Measurements from ENCODE around the gene SNRK. TPM values are rescaled to one million over a fixed set of nuclear protein-coding genes. Genes with fewer than 3 reads are reported as not detected.

SNRK gene
- total RNA-seq, 1 experiment from 2014 or later: 11.8 TPM

- CTCF ChIA-PET: no interaction called here
- Mint-ChIP-seq H3K27me3 (ENCODE audit: low read depth) (no peaks in the 10 kb centered on the region), H3K4me1 (no peaks in the 10 kb centered on the region; the same call in 1 of the 2 replicates), H3K27ac (no peak overlapping the region), H3K4me3 (no peak overlapping the region), H3K9me3 (peaks cover 17% of the 10 kb centered on the region), H3K36me3 (peaks cover 22% of the 10 kb centered on the region)
- POLR2A ChIA-PET: no interaction called here
- DNase-seq (ENCODE audit: low spot score) (no peak), ATAC-seq (no peak)
- TF ChIP-seq, protein P1, sequence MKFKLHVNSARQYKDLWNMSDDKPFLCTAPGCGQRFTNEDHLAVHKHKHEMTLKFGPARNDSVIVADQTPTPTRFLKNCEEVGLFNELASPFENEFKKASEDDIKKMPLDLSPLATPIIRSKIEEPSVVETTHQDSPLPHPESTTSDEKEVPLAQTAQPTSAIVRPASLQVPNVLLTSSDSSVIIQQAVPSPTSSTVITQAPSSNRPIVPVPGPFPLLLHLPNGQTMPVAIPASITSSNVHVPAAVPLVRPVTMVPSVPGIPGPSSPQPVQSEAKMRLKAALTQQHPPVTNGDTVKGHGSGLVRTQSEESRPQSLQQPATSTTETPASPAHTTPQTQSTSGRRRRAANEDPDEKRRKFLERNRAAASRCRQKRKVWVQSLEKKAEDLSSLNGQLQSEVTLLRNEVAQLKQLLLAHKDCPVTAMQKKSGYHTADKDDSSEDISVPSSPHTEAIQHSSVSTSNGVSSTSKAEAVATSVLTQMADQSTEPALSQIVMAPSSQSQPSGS (CRISPR knock-in tag; IDR thresholded peaks at IDR 0.05; ENCODE audit: borderline replicate concordance, low read depth): no peak
- TF ChIP-seq PREB (CRISPR knock-in tag; IDR thresholded peaks at IDR 0.05; ENCODE audit: borderline replicate concordance) (no peak), NR1H2 (CRISPR knock-in tag; IDR thresholded peaks at IDR 0.05) (no peak), RORB (CRISPR knock-in tag; IDR thresholded peaks at IDR 0.05) (no peak), PRRX2 (CRISPR knock-in tag; IDR thresholded peaks at IDR 0.05) (no peak), ZBTB21 (CRISPR knock-in tag; IDR thresholded peaks at IDR 0.05; ENCODE audit: borderline replicate concordance) (no peak), ZNF121 (CRISPR knock-in tag; IDR thresholded peaks at IDR 0.05) (no peak), CREB1 (CRISPR knock-in tag; IDR thresholded peaks at IDR 0.05) (no peak)
- TF ChIP-seq, protein P2, sequence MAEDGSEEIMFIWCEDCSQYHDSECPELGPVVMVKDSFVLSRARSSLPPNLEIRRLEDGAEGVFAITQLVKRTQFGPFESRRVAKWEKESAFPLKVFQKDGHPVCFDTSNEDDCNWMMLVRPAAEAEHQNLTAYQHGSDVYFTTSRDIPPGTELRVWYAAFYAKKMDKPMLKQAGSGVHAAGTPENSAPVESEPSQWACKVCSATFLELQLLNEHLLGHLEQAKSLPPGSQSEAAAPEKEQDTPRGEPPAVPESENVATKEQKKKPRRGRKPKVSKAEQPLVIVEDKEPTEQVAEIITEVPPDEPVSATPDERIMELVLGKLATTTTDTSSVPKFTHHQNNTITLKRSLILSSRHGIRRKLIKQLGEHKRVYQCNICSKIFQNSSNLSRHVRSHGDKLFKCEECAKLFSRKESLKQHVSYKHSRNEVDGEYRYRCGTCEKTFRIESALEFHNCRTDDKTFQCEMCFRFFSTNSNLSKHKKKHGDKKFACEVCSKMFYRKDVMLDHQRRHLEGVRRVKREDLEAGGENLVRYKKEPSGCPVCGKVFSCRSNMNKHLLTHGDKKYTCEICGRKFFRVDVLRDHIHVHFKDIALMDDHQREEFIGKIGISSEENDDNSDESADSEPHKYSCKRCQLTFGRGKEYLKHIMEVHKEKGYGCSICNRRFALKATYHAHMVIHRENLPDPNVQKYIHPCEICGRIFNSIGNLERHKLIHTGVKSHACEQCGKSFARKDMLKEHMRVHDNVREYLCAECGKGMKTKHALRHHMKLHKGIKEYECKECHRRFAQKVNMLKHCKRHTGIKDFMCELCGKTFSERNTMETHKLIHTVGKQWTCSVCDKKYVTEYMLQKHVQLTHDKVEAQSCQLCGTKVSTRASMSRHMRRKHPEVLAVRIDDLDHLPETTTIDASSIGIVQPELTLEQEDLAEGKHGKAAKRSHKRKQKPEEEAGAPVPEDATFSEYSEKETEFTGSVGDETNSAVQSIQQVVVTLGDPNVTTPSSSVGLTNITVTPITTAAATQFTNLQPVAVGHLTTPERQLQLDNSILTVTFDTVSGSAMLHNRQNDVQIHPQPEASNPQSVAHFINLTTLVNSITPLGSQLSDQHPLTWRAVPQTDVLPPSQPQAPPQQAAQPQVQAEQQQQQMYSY (CRISPR knock-in tag; IDR thresholded peaks at IDR 0.05): no peak
Measured at GRCh38 chr3:43330981-43331380, 44.6 kb downstream of the SNRK start.

DNA sequence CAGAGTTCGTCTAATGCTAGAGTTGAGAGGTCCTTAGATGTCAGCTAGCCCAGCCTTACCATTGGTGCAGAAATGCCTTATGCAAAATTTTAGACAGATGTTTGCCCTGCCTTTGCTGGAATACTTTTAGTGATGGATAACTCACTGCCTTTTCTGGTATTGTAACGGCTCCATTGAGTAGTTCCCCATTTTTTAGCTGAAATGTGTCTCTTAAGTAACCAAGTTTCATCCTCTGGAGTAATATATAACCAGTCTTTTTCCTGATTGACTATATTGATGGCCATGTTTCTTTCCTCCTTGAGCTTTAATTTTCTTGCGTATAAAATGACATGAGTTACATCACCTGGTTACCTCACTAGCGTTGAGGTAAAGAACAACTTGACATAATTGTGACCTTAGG lies 45.0 kb downstream of the SNRK start:
- ChIA-PET CTCF (no interaction called here), POLR2A (no interaction called here)
- no peak for DNase-seq (ENCODE audit: low spot score)
- Mint-ChIP-seq H3K4me3 (no peak overlapping the region), H3K27me3 (ENCODE audit: low read depth) (no peaks in the 10 kb centered on the region), H3K4me1 (no peaks in the 10 kb centered on the region; the same call in 1 of the 2 replicates), H3K27ac (no peak overlapping the region), H3K9me3 (peaks cover 21% of the 10 kb centered on the region), H3K36me3 (peaks cover 26% of the 10 kb centered on the region)
- TF ChIP-seq SMAD3 (CRISPR knock-in tag; IDR thresholded peaks at IDR 0.05; ENCODE audit: borderline replicate concordance): no peak
- TF ChIP-seq, protein P3, sequence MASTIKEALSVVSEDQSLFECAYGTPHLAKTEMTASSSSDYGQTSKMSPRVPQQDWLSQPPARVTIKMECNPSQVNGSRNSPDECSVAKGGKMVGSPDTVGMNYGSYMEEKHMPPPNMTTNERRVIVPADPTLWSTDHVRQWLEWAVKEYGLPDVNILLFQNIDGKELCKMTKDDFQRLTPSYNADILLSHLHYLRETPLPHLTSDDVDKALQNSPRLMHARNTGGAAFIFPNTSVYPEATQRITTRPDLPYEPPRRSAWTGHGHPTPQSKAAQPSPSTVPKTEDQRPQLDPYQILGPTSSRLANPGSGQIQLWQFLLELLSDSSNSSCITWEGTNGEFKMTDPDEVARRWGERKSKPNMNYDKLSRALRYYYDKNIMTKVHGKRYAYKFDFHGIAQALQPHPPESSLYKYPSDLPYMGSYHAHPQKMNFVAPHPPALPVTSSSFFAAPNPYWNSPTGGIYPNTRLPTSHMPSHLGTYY (CRISPR knock-in tag; IDR thresholded peaks at IDR 0.05): no peak
- ATAC-seq: no peak

DNA sequence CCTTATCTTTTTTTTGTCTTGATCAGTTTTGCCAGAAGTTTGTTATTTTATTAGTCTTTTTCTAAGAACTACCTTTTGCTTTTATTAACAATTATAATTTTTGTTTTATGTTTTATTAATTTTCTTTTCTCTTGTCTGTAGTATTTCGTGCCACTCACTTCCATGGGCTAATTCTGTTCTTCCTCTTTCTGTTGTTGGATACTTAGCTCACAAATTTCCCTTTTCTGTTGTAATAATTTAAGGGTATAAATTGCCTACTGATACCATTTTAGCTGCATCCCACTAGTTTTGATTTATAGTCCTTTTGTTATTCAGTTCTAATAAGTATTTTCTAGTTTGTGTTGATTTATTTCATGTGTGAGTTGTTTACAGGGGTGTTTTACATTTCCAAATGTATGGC lies 48.6 kb downstream of the SNRK start:
- no peak overlapping the region for H3K27ac Mint-ChIP-seq
- DNase-seq (ENCODE audit: low spot score) (no peak), ATAC-seq (no peak)
- ChIA-PET POLR2A (no interaction called here), CTCF (no interaction called here)
- peaks cover 54% of the 10 kb centered on the region for H3K36me3 Mint-ChIP-seq
- peaks cover 38% of the 10 kb centered on the region for H3K9me3 Mint-ChIP-seq
- H3K27me3 Mint-ChIP-seq (ENCODE audit: low read depth): no peaks in the 10 kb centered on the region
- no peak overlapping the region for H3K4me3 Mint-ChIP-seq
- no peaks in the 10 kb centered on the region; the same call in 1 of the 2 replicates for H3K4me1 Mint-ChIP-seq
- TF ChIP-seq, protein P4, sequence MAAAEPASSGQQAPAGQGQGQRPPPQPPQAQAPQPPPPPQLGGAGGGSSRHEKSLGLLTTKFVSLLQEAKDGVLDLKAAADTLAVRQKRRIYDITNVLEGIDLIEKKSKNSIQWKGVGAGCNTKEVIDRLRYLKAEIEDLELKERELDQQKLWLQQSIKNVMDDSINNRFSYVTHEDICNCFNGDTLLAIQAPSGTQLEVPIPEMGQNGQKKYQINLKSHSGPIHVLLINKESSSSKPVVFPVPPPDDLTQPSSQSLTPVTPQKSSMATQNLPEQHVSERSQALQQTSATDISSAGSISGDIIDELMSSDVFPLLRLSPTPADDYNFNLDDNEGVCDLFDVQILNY (CRISPR knock-in tag; IDR thresholded peaks at IDR 0.05): no peak
- TF ChIP-seq, protein P5, sequence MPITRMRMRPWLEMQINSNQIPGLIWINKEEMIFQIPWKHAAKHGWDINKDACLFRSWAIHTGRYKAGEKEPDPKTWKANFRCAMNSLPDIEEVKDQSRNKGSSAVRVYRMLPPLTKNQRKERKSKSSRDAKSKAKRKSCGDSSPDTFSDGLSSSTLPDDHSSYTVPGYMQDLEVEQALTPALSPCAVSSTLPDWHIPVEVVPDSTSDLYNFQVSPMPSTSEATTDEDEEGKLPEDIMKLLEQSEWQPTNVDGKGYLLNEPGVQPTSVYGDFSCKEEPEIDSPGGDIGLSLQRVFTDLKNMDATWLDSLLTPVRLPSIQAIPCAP (CRISPR knock-in tag; IDR thresholded peaks at IDR 0.05): no peak
- TF ChIP-seq, protein P6, sequence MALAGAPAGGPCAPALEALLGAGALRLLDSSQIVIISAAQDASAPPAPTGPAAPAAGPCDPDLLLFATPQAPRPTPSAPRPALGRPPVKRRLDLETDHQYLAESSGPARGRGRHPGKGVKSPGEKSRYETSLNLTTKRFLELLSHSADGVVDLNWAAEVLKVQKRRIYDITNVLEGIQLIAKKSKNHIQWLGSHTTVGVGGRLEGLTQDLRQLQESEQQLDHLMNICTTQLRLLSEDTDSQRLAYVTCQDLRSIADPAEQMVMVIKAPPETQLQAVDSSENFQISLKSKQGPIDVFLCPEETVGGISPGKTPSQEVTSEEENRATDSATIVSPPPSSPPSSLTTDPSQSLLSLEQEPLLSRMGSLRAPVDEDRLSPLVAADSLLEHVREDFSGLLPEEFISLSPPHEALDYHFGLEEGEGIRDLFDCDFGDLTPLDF (CRISPR knock-in tag; IDR thresholded peaks at IDR 0.05): no peak
- no peak for TF ChIP-seq NR3C1 (CRISPR knock-in tag; conservative IDR thresholded peaks at IDR 0.05; ENCODE audit: low read depth)
- no peak for TF ChIP-seq GTF2I (CRISPR knock-in tag; conservative IDR thresholded peaks at IDR 0.05)
- no peak for TF ChIP-seq PRRX2 (CRISPR knock-in tag; IDR thresholded peaks at IDR 0.05)
- TF ChIP-seq, protein P2 (CRISPR knock-in tag; IDR thresholded peaks at IDR 0.05): no peak
- TF ChIP-seq, protein P7, sequence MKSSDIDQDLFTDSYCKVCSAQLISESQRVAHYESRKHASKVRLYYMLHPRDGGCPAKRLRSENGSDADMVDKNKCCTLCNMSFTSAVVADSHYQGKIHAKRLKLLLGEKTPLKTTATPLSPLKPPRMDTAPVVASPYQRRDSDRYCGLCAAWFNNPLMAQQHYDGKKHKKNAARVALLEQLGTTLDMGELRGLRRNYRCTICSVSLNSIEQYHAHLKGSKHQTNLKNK (CRISPR knock-in tag; IDR thresholded peaks at IDR 0.05): no peak

Data from WTC11 (cell line).